HEK293 (cell line): ENCODE data around the gene ENO2.
A peak's percentile ranks its signal among the peaks of the same experiment; 100 is the strongest.

Experiments used
- CTCF ChIA-PET: fragments of 350-600 bp; formaldehyde crosslinking; extraction: SDS; loops from one replicate; lab custom pipeline; 2021; ENCODE audit warnings: antibody characterized with exemption; lab: Yijun Ruan, JAX
- POLR2A ChIA-PET: fragments of 300-600 bp; formaldehyde crosslinking; extraction: SDS; loops from one replicate; lab custom pipeline; 2020; ENCODE audit warnings: antibody characterized with exemption, inconsistent platforms; lab: Yijun Ruan, JAX
- H3K27ac ChIP-seq: fragments of 200-500 bp; sonication (Bioruptor generic); 2 replicates; pipeline ENCODE4 v1.5.1; 2014; ENCODE audit warnings: low read depth, low read length, control low read depth, inconsistent platforms; ENCODE audit errors: extremely low read depth
- H3K36me3 ChIP-seq, 2 experiments: fragments of 200-500 bp in 1 of 2; sonication (Bioruptor generic) in 1 of 2; 1 replicate in 1 of 2; 2 replicates in 1 of 2; pipeline ENCODE4 v1.5.1; 2014 to 2017; ENCODE audit warnings: inconsistent platforms in 2 of 2, low read length in 2 of 2; ENCODE audit not compliant: control insufficient read depth in 2 of 2, insufficient read depth in 1 of 2
- H3K4me1 ChIP-seq: fragments of 200-500 bp; sonication (Bioruptor generic); 2 replicates; pipeline ENCODE4 v1.5.1; 2014; ENCODE audit warnings: mild to moderate bottlenecking, low read length, inconsistent platforms; ENCODE audit not compliant: control insufficient read depth, insufficient read depth
- H3K4me3 ChIP-seq: 2 replicates; pipeline ENCODE4 v1.5.1; 2011; ENCODE audit warnings: low read depth, mild to moderate bottlenecking, control low read depth, low read length, moderate library complexity
- H3K9me3 ChIP-seq: fragments of 200-500 bp; sonication (Bioruptor generic); 2 replicates; pipeline ENCODE4 v1.5.1; 2014; ENCODE audit warnings: low read depth, low read length, inconsistent platforms; ENCODE audit not compliant: control insufficient read depth, insufficient read depth
- BCL11A ChIP-seq: fragments of 450-650 bp; formaldehyde crosslinking; IDR thresholded peaks from 2 replicates; pipeline ENCODE4 v1.5.1; 2016; ENCODE audit warnings: low read depth, missing biosample characterization, missing genetic modification characterization
- KLF1 ChIP-seq: fragments of 450-650 bp; formaldehyde crosslinking; IDR thresholded peaks from 2 replicates; pipeline ENCODE4 v1.5.1; 2016; ENCODE audit warnings: missing biosample characterization, missing genetic modification characterization
- MYNN ChIP-seq: fragments of 450-650 bp; formaldehyde crosslinking; IDR thresholded peaks from 2 replicates; pipeline ENCODE4 v1.5.1; 2016; ENCODE audit warnings: missing biosample characterization, missing genetic modification characterization, borderline replicate concordance
- PRDM1 ChIP-seq: fragments of 450-650 bp; formaldehyde crosslinking; IDR thresholded peaks from 2 replicates; pipeline ENCODE4; 2016; ENCODE audit warnings: missing biosample characterization, missing genetic modification characterization
- SCRT2 ChIP-seq: fragments of 450-650 bp; formaldehyde crosslinking; IDR thresholded peaks from 2 replicates; pipeline ENCODE4 v1.5.1; 2016; ENCODE audit warnings: missing biosample characterization, missing genetic modification characterization
- ZIC2 ChIP-seq: fragments of 450-650 bp; formaldehyde crosslinking; IDR thresholded peaks from 2 replicates; pipeline ENCODE4 v1.5.1; 2016; ENCODE audit warnings: missing biosample characterization, missing genetic modification characterization
- ZNF202 ChIP-seq: fragments of 450-650 bp; formaldehyde crosslinking; IDR thresholded peaks from 2 replicates; pipeline ENCODE4 v1.5.1; 2016; ENCODE audit warnings: missing biosample characterization, missing genetic modification characterization, borderline replicate concordance
- ZNF366 ChIP-seq: fragments of 450-650 bp; formaldehyde crosslinking; conservative IDR thresholded peaks from 2 replicates; pipeline ENCODE4 v1.5.1; 2016; ENCODE audit warnings: missing biosample characterization, missing genetic modification characterization
- ZNF391 ChIP-seq: fragments of 450-650 bp; formaldehyde crosslinking; IDR thresholded peaks from 2 replicates; pipeline ENCODE4 v1.5.1; 2016; ENCODE audit warnings: low read depth, missing biosample characterization, missing genetic modification characterization, borderline replicate concordance
- ZNF394 ChIP-seq: fragments of 450-650 bp; formaldehyde crosslinking; IDR thresholded peaks from 2 replicates; pipeline ENCODE4 v1.5.1; 2016; ENCODE audit warnings: missing biosample characterization, missing genetic modification characterization, mild to moderate bottlenecking, moderate library complexity, borderline replicate concordance
- ZNF660 ChIP-seq: fragments of 450-650 bp; IDR thresholded peaks from 2 replicates; pipeline ENCODE4 v1.5.1; 2018; ENCODE audit warnings: missing biosample characterization, mild to moderate bottlenecking, missing genetic modification characterization
- ZNF843 ChIP-seq: fragments of 450-650 bp; formaldehyde crosslinking; IDR thresholded peaks from 2 replicates; pipeline ENCODE4 v1.5.1; 2016; ENCODE audit warnings: missing biosample characterization, missing genetic modification characterization
- TF ChIP-seq, protein P1 (sequence below): fragments of 450-650 bp; formaldehyde crosslinking; IDR thresholded peaks from 2 replicates; pipeline ENCODE4 v1.5.1; 2016; ENCODE audit warnings: missing biosample characterization, missing genetic modification characterization
- TF ChIP-seq, protein P2 (sequence below): fragments of 450-650 bp; formaldehyde crosslinking; IDR thresholded peaks from 2 replicates; pipeline ENCODE4 v1.5.1; 2016; ENCODE audit warnings: missing biosample characterization, missing genetic modification characterization, low read depth
- TF ChIP-seq, protein P3 (sequence below): fragments of 450-650 bp; formaldehyde crosslinking; IDR thresholded peaks from 2 replicates; pipeline ENCODE4 v1.5.1; 2016; ENCODE audit warnings: missing biosample characterization, missing genetic modification characterization

Gene ENO2

DNA sequence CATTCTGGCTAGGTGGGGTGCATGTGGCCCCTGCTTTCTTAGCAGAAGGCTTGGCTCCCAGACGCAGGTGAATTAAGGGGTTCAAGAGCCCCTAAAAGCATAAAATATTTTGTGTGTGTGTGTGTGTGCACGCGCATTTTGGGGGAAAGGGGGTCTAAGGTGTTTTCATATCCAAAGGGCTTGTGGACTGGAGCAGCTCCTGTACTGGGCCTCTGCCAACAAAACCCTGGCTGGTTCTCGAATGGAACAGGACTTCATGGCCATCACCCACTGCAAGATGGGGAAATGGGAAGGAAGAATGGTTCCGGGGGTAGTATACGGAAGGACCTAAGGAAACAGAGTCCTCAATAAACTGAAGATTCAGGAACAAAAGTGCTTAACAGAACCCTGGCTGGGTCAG, 9.5 kb downstream of the ENO2 start:
- ChIA-PET CTCF (interaction anchor here (0.6 to 6.1 kb wide), 31 partner anchors 10 to 242 kb away, joined by 3 to 53 read pairs (median 5); partner anchors contain the start of genes C12orf57, CDCA3, ENO2 and P3H3), POLR2A (interaction anchor here (0.9 to 6.2 kb wide), 5 partner anchors 14 to 57 kb away, joined by 3 to 99 read pairs (median 18); partner anchors contain the start of genes C12orf57, RNU7-1, SPSB2 and TPI1)
- no peaks in the 10 kb centered on the region for H3K9me3 ChIP-seq
- no peak overlapping the region for H3K27ac ChIP-seq
- peaks cover 19 to 41% of the 10 kb centered on the region in 2 experiments for H3K36me3 ChIP-seq
- no peak for TF ChIP-seq ZNF843 (tag by site-specific recombination)
- H3K4me3 ChIP-seq: no peak overlapping the region
- H3K4me1 ChIP-seq: peaks cover 28% of the 10 kb centered on the region

DNA sequence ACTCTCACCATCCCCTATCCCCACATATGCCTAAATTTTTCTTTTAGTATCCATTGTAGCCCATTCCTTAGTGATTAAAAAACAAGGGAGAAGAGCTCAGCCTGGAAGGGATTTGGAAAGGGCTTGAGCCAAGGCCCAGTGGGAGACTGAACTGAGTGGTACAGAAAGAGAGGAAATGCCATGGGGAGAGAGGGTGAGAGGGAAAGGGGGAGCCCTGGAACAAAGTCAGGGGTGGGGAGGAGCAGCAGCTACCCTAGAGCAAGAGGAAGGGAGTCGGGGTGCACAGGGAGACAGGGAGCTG, 10.8 kb downstream of the ENO2 start:
- Histone ChIP-seq H3K36me3 (peaks cover 14 to 39% of the 10 kb centered on the region in 2 experiments), H3K4me3 (no peak overlapping the region), H3K4me1 (peaks cover 28% of the 10 kb centered on the region), H3K27ac (peak overlapping the region; percentile 80), H3K9me3 (no peaks in the 10 kb centered on the region)
- CTCF ChIA-PET: interaction anchor here (0.7 to 6.1 kb wide), 21 partner anchors 8 to 238 kb away, joined by 3 to 53 read pairs (median 8); partner anchors contain the start of genes C12orf57, LRRC23, MLF2 and RNU7-1
- POLR2A ChIA-PET: interaction anchor here (0.7 to 6.2 kb wide), 15 partner anchors 8 to 1011 kb away, joined by 3 to 99 read pairs (median 9); partner anchors contain the start of genes C12orf57, ENO2, RNU7-1 and SPSB2
- TF ChIP-seq PRDM1 (tag by site-specific recombination): peak; percentile 54; the same call in 1 of the 2 replicates
- no peak for TF ChIP-seq ZNF660
- TF ChIP-seq ZNF391: no peak
- no peak for TF ChIP-seq BCL11A (tag by site-specific recombination)
- TF ChIP-seq, protein P1, sequence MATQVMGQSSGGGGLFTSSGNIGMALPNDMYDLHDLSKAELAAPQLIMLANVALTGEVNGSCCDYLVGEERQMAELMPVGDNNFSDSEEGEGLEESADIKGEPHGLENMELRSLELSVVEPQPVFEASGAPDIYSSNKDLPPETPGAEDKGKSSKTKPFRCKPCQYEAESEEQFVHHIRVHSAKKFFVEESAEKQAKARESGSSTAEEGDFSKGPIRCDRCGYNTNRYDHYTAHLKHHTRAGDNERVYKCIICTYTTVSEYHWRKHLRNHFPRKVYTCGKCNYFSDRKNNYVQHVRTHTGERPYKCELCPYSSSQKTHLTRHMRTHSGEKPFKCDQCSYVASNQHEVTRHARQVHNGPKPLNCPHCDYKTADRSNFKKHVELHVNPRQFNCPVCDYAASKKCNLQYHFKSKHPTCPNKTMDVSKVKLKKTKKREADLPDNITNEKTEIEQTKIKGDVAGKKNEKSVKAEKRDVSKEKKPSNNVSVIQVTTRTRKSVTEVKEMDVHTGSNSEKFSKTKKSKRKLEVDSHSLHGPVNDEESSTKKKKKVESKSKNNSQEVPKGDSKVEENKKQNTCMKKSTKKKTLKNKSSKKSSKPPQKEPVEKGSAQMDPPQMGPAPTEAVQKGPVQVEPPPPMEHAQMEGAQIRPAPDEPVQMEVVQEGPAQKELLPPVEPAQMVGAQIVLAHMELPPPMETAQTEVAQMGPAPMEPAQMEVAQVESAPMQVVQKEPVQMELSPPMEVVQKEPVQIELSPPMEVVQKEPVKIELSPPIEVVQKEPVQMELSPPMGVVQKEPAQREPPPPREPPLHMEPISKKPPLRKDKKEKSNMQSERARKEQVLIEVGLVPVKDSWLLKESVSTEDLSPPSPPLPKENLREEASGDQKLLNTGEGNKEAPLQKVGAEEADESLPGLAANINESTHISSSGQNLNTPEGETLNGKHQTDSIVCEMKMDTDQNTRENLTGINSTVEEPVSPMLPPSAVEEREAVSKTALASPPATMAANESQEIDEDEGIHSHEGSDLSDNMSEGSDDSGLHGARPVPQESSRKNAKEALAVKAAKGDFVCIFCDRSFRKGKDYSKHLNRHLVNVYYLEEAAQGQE (tag by site-specific recombination): no peak
- no peak for TF ChIP-seq ZNF202
- TF ChIP-seq, protein P2, sequence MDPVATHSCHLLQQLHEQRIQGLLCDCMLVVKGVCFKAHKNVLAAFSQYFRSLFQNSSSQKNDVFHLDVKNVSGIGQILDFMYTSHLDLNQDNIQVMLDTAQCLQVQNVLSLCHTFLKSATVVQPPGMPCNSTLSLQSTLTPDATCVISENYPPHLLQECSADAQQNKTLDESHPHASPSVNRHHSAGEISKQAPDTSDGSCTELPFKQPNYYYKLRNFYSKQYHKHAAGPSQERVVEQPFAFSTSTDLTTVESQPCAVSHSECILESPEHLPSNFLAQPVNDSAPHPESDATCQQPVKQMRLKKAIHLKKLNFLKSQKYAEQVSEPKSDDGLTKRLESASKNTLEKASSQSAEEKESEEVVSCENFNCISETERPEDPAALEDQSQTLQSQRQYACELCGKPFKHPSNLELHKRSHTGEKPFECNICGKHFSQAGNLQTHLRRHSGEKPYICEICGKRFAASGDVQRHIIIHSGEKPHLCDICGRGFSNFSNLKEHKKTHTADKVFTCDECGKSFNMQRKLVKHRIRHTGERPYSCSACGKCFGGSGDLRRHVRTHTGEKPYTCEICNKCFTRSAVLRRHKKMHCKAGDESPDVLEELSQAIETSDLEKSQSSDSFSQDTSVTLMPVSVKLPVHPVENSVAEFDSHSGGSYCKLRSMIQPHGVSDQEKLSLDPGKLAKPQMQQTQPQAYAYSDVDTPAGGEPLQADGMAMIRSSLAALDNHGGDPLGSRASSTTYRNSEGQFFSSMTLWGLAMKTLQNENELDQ (tag by site-specific recombination): no peak
- TF ChIP-seq KLF1 (tag by site-specific recombination): no peak
- TF ChIP-seq MYNN (tag by site-specific recombination): no peak
- TF ChIP-seq, protein P3, sequence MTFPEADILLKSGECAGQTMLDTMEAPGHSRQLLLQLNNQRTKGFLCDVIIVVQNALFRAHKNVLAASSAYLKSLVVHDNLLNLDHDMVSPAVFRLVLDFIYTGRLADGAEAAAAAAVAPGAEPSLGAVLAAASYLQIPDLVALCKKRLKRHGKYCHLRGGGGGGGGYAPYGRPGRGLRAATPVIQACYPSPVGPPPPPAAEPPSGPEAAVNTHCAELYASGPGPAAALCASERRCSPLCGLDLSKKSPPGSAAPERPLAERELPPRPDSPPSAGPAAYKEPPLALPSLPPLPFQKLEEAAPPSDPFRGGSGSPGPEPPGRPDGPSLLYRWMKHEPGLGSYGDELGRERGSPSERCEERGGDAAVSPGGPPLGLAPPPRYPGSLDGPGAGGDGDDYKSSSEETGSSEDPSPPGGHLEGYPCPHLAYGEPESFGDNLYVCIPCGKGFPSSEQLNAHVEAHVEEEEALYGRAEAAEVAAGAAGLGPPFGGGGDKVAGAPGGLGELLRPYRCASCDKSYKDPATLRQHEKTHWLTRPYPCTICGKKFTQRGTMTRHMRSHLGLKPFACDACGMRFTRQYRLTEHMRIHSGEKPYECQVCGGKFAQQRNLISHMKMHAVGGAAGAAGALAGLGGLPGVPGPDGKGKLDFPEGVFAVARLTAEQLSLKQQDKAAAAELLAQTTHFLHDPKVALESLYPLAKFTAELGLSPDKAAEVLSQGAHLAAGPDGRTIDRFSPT (tag by site-specific recombination): peak; percentile 73; the same call in 1 of the 2 replicates
- no peak for TF ChIP-seq SCRT2 (tag by site-specific recombination)
- TF ChIP-seq ZIC2 (tag by site-specific recombination): 0 out of 2 replicates have a peak, but pooled peaks have one; percentile 23
- TF ChIP-seq ZNF394 (tag by site-specific recombination): no peak
- TF ChIP-seq ZNF366: peak; percentile 34; the same call in 1 of the 2 replicates
